Cardiac fibroblast (primary cell): ENCODE data around the gene ERFE.
A peak's percentile ranks its signal among the peaks of the same experiment; 100 is the strongest.

Source experiments
- DNase-seq, 2 donors: peaks; one replicate each; pipeline versions ENCODE4 v3.0.0 to v3.0.0-alpha.2; 2010; ENCODE audit warnings: low read depth in 2 of 2
- H3K4me3 ChIP-seq, 2 donors: replicated peaks in 1 of 2; 1 replicate in 1 of 2; 2 replicates in 1 of 2; pipeline ENCODE4 v1.5.1; 2011; ENCODE audit warnings: low read depth in 2 of 2, low read length in 2 of 2, mild to moderate bottlenecking in 2 of 2, moderate library complexity in 1 of 2
- TF ChIP-seq, protein P1 (sequence below): IDR thresholded peaks from one replicate; pipeline ENCODE4 v1.5.1; 2011; ENCODE audit warnings: low read depth, mild to moderate bottlenecking, low read length, inconsistent platforms

Gene ERFE

DNA sequence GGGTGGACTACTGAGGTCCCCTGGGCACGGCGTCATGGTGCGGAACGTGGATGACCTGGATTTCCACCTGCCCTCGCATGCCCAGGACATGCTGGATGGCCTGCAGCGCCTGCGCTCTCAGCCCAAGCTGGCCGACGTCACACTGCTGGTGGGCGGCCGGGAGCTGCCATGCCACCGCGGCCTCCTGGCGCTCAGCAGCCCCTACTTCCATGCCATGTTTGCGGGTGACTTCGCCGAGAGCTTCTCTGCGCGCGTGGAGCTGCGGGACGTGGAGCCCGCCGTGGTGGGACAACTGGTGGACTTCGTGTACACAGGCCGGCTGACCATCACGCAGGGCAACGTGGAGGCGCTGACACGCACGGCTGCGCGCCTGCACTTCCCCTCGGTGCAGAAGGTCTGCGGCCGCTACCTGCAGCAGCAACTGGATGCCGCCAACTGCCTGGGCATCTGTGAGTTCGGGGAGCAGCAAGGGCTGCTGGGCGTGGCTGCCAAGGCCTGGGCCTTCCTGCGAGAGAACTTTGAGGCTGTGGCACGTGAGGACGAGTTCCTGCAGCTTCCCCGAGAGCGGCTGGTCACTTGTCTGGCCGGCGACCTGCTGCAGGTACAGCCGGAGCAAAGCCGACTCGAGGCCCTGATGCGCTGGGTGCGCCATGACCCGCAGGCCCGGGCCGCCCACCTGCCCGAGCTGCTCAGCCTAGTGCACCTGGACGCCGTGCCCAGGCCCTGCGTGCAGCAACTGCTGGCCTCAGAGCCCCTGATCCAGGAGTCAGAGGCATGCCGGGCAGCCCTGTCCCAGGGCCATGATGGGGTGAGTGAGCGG, 17.8 kb upstream of the ERFE start:
- no peak for DNase-seq
- TF ChIP-seq, protein P1, sequence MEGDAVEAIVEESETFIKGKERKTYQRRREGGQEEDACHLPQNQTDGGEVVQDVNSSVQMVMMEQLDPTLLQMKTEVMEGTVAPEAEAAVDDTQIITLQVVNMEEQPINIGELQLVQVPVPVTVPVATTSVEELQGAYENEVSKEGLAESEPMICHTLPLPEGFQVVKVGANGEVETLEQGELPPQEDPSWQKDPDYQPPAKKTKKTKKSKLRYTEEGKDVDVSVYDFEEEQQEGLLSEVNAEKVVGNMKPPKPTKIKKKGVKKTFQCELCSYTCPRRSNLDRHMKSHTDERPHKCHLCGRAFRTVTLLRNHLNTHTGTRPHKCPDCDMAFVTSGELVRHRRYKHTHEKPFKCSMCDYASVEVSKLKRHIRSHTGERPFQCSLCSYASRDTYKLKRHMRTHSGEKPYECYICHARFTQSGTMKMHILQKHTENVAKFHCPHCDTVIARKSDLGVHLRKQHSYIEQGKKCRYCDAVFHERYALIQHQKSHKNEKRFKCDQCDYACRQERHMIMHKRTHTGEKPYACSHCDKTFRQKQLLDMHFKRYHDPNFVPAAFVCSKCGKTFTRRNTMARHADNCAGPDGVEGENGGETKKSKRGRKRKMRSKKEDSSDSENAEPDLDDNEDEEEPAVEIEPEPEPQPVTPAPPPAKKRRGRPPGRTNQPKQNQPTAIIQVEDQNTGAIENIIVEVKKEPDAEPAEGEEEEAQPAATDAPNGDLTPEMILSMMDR: no peak
- H3K4me3 ChIP-seq: no peak overlapping the region

DNA sequence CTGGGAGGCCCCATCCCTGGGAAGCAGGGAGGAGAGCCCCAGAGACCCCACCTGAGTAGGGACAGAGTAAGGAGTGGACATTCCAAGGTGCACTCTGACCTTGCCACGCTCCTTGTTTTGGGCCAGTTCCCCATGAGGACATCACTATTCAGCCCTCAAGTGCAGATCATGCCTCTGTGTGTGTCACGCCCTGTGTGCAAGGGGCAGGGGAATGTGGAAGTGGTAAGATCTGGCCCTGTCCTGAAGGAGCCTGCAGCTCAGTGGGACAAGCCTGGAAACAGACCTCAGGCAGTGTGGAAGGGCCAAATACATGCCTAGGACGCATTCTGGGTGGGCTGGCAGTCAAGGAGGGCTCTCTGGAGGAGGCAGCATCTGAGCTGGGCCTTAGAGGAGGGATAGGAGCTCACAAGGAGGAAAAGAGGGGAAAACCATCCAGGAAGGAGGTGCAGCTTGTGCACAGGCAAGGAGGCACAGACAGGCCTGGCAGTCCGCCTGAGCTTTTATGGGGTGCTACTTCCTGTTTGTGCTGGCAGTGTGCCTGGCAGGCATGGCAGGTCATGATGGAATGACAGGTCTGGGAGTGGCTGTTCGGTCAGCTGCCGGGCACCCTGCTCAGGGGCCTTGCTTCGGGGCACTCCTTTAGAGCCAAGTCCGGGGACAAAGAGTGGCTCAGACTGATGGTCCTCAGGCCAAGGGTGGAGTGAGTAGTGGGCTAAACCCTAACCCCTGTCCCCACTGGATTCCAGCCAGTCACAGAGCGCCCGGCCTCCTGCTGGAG, 17.0 kb upstream of the ERFE start:
- no peak overlapping the region for H3K4me3 ChIP-seq
- no peak for DNase-seq
- TF ChIP-seq, protein P1: no peak

DNA sequence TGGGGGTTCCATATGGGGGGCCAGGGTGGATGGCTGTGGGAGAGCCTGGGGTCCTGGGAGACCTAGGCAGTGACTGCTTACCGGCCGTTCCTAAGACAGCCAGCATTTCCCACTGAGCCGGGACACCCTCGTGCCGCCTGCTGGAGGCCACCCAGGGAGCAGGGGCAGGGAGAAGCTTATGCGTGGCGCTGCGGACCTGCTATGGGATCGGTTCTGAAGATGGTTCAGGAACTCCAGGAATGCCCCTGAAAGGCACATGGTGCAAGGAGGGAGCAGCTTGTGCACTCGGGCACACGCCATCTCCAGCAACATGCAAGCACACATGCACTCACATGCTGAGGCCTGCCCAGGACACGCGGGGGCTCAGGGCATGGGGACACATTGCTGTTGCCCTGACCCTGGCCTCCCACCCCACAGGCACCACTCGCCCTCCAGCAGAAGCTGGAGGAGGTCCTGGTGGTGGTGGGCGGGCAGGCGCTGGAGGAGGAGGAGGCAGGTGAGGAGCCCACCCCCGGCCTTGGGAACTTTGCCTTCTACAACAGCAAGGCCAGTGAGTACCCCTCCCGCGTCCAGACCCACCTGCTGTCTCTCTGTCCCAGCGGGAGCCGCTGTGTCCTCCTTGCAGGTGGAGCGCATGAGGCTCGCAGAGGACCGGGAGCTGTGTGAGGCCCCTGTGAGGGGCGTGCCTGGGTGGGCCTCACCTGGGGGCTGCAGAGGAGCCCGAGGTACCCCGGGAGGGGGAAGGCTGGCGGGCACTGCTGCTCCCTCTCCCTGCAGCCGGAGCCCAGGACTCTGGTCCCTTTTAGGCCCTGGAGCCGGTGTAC, 16.2 kb upstream of the ERFE start:
- DNase-seq: no peak
- no peak overlapping the region for H3K4me3 ChIP-seq
- TF ChIP-seq, protein P1: no peak

DNA sequence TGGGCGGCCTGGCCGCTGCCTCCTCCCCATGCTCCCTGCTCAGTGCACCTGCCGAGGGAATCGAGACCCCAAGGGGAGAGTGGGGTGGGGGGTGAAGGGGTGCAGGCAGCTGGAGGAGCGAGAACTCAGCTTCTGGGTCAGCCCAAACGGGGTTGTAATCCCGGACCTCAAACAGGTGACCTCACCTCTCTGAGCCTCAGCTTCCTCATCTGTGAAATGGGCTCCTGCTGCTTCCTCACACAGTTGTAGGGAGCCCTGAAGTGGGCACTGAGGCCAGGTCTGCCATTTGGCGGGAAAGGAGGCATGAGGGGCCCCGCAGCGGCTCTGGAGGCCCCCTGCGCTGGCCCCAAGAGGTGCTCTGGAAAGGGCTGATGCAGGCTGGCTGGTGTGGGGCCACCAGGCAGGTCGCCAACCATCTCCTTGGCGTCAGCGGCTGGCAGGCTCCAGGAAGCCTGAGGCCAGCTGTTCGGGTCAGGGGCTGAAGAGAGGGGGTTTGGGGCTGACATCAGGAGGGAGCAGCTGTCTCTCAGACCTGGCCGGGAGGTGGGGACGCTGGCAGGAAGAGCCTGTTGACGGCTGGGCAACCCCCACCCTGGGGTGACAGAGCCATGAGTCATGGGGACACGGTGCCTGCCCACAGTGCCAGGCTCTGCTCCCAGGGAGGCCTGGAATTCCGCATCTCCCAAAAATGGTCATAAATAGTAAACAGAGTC, 15.4 kb upstream of the ERFE start:
- no peak overlapping the region for H3K4me3 ChIP-seq
- peak; percentile 38 to 61 for DNase-seq
- TF ChIP-seq, protein P1: no peak

DNA sequence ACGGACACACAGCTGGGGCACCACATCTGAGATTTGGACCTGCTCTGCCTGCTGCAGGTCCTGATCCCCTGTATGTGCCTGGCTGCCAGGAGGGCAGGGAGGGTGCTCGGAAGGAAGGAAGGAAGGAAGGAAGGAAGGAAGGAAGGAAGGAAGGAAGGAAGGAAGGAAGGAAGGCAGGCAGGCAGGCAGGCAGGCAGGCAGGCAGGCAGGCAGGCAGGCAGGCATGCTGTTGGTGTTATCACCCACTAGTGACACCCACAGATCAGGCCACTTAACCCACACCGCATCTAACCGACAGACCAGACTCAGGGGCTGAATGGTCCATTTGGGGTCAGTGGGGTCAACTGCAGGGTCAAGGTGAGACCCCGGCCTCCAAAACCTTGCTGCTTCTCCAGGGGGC, 14.5 kb upstream of the ERFE start:
- TF ChIP-seq, protein P1: no peak
- no peak for DNase-seq

DNA sequence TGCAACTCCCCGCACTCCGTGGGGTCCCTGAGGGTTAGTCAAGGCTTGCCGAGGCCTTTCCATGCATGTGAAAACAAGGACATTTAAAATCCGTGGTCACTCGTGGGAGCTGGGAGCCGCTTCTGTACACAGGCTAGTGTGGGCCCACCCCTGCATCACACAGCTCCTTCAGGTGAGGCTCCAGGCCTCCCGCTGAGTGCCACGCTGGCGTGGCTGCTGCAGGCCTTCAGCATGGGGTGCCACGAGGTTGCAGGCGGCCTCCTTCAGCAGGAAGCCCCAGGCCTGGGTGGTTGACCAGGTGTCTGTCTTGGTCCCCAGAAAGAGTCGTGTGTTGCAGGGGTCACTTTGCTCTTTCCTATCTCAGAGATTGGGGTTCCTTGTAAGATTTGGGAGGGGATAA, 13.7 kb upstream of the ERFE start:
- H3K4me3 ChIP-seq: no peak overlapping the region
- TF ChIP-seq, protein P1: no peak
- DNase-seq: no peak

More for the DNA sequence above, 14.5 kb upstream of the ERFE start:
- no peak overlapping the region for H3K4me3 ChIP-seq
